ENCODE data around the gene MAN2C1.

The MAN2C1 gene

DNA sequence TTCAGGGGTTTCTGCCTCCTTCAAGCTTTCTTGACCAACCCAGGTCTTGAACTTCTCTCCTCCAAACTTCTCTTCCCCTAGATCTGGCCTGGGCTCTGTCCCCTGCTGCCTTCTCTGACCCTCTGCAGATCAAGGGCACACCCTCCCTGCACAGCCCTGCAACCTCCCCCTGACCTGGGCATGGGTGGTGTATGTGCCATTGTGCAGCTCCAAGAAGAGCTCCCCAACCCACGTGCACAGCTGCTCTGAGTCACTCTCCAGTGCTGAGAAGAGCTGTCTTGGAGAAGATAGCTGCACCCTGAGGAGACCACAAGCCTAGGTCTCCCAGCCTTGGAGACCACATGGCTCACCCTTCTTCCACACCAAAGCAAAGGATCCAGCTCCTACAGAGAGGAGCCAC, 8.0 kb downstream of the MAN2C1 start:
- FAIRE-seq (no peak), DNase-seq (ENCODE audit: insufficient read length) (no peak)
- TF ChIP-seq POLR2AphosphoS5 (IDR thresholded peaks at IDR 0.05; ENCODE audit: low read depth, low read length) (no peak), POLR2A (IDR thresholded peaks at IDR 0.05; ENCODE audit: low read depth, low read length) (no peak), TAF1 (IDR thresholded peaks at IDR 0.05; ENCODE audit: borderline replicate concordance, low read depth, low read length) (no peak)

DNA sequence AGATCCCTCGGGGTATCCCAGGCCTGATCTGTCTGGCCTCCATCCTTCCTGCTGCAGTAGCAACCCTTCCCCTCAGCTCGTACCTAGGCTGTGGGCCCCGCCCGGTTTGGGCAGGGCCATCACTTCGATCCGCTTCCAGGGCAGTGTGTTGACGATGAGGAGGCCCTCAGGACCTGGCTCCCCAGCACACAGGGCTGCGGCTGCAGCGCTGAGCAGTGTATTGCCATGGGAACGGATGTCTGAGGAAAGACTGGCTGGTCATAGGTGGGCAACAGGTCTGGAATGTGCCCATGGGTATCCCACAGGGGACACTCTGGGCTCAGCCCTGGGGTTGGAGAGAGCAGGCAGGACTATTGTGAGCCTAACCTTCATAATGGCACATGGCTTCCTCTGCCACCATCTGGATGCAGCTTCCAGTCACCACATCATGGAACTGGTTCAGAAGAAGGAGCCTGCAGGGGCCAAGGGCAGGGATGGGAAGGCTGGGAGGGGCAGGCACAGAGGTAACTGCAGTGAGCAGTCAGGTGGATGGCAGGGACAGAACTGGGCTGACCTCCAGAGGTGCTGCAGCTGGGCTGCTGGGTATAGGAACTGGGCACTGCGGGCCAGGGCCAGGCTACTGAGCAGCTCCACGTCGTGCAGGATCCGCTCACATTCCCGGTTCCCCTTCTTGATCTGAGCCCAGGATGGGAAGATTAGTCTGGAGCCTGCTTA, 8.7 kb downstream of the MAN2C1 start:
- FAIRE-seq (no peak), DNase-seq (ENCODE audit: insufficient read length) (no peak)
- TF ChIP-seq POLR2A (IDR thresholded peaks at IDR 0.05; ENCODE audit: low read depth, low read length) (no peak), TAF1 (IDR thresholded peaks at IDR 0.05; ENCODE audit: borderline replicate concordance, low read depth, low read length) (no peak), POLR2AphosphoS5 (IDR thresholded peaks at IDR 0.05; ENCODE audit: low read depth, low read length) (no peak; the same call in none of the 2 replicates)

DNA sequence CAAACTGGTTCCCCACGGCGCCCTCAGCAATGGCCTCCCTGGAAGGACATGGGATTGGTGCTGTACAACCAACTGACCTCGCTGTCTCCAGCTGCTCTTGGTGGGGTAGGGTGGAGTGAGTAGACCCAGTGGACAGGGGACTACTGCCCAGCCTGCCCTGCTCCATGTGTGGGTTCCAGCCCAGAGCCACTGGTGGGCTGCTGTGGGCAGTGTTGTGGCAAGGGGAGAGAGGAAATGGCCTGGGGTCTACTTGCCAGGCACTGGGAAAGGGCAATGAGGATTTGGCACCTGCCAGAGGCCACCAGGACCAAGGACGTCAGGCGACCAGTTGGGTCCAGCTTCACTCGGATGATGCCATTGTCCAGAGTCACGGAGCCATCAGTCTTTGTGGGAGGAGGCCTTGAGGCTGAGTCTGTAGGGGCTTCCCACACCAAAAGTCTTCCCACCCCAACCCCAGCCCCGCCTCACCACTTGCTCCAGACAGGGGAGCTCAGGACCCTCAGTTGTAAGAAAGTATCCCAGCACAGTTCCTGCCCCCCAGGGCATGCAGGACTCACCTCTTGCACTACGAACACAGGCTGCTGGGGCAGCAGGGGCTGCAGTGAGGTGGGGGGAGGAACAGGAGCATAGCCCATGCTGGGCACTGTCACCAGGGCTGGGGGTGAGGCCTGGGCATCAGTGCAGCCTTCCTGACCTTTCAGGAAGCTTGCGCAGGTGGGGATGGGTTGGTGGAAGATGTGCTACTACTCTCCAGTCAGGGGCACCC, 9.5 kb downstream of the MAN2C1 start:
- DNase-seq (ENCODE audit: insufficient read length) (no peak), FAIRE-seq (no peak)
- TF ChIP-seq POLR2A (IDR thresholded peaks at IDR 0.05; ENCODE audit: low read depth, low read length): no peak
- no peak for TF ChIP-seq TAF1 (IDR thresholded peaks at IDR 0.05; ENCODE audit: borderline replicate concordance, low read depth, low read length)
- no peak for TF ChIP-seq POLR2AphosphoS5 (IDR thresholded peaks at IDR 0.05; ENCODE audit: low read depth, low read length)

DNA sequence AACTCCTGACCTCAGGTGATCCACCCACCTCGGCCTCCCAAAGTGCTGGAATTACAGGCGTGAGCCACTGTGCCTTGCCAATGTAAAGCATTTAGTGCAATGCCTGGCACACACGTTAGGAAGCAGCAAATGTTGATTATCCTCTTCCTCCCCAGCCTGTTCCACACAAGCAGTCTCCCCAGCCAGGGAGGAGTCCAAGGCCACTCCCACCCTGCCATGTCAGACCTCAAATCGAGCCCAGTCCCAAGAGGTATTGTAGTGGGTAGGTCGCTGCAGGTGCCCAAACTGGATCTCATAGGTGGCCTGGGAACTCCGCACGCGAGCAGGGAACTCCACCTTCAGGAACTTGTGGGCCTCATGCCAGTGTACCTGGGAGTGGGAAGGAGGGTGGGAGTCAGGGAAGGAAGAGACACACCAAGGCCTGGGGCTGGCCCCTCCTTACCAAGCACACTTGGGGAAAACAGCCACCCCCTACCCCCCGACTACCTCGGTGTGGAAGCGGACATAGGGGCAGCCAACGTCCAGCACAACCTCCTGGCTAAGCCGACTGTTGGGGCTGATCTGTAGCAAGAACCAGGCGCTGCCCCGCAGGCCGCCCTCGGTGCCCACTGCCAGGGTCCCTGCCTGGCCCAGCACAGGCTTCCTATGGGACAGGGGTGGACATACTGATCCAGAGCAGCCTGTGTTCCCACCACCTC, 10.3 kb downstream of the MAN2C1 start:
- no peak for FAIRE-seq
- no peak for TF ChIP-seq POLR2A (IDR thresholded peaks at IDR 0.05; ENCODE audit: low read depth, low read length)
- no peak for TF ChIP-seq POLR2AphosphoS5 (IDR thresholded peaks at IDR 0.05; ENCODE audit: low read depth, low read length)
- no peak for TF ChIP-seq TAF1 (IDR thresholded peaks at IDR 0.05; ENCODE audit: borderline replicate concordance, low read depth, low read length)
- no peak for DNase-seq (ENCODE audit: insufficient read length)

DNA sequence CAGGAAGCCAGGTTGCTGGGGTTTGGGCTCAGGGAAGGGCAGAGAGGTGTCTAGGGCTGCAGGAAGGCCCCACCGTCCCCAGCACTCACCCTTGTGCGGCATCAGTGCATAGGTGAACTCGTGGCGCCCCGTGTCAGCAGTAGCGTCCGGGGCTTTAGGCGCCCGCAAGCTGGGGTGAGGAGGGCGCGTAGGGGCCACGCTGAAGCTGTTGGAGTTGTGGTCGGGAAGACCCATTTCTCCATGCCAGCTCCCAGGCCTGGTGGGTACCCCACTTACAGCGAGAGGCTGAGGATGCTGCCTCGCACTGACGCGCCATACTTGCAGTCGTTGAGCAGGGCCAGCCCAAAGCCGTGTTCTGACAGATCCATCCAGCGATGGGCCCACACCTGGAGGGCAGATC, 11.9 kb downstream of the MAN2C1 start:
- no peak for DNase-seq (ENCODE audit: insufficient read length)
- no peak for FAIRE-seq
- no peak for TF ChIP-seq POLR2A (IDR thresholded peaks at IDR 0.05; ENCODE audit: low read depth, low read length)
- TF ChIP-seq TAF1 (IDR thresholded peaks at IDR 0.05; ENCODE audit: borderline replicate concordance, low read depth, low read length): no peak
- TF ChIP-seq POLR2AphosphoS5 (IDR thresholded peaks at IDR 0.05; ENCODE audit: low read depth, low read length): no peak

DNA sequence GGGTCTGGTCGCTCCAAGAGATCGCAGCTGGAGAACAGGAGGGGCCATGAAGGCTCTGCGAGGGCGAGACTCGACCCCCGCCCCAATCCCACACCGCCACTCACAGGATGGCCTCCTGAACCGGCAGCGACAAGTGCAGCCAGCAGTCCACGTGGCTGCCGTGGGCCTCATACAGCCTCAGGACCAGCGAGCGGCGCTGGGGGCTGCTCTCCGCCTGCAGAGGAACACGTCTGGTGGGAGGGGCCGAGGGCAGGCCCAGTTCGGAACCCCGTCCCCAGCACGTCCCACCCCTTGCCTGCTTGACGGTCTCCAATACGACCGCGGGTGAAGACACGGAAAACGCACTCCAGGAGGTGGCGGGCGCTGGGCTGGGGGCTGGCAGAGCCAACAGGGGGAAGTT, 12.4 kb downstream of the MAN2C1 start:
- no peak for FAIRE-seq
- no peak for TF ChIP-seq POLR2AphosphoS5 (IDR thresholded peaks at IDR 0.05; ENCODE audit: low read depth, low read length)
- DNase-seq (ENCODE audit: insufficient read length): no peak

DNA sequence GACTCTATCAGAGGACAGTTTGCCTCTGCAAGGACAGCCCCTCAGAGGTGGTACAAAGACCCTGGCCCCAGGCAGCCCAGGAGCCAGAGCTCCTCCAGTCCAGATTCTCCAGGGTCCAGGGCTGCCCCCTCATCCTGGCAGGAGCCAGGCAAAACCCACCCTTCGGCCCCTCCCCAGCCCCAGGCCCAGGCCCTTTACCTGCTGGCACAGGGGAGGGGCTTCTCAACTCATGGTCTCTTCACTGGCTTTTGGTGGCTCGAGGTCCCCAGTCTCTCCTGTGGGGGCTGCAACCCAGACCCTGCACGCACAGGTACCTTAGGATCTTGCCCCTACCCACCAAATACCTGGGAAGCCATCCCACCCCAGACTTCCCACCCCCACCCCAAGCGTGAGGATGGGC, 13.0 kb downstream of the MAN2C1 start:
- FAIRE-seq (no peak), DNase-seq (ENCODE audit: insufficient read length) (no peak)
- no peak for TF ChIP-seq POLR2A (IDR thresholded peaks at IDR 0.05; ENCODE audit: low read depth, low read length)
- no peak for TF ChIP-seq POLR2AphosphoS5 (IDR thresholded peaks at IDR 0.05; ENCODE audit: low read depth, low read length)
- TF ChIP-seq TAF1 (IDR thresholded peaks at IDR 0.05; ENCODE audit: borderline replicate concordance, low read depth, low read length): no peak

DNA sequence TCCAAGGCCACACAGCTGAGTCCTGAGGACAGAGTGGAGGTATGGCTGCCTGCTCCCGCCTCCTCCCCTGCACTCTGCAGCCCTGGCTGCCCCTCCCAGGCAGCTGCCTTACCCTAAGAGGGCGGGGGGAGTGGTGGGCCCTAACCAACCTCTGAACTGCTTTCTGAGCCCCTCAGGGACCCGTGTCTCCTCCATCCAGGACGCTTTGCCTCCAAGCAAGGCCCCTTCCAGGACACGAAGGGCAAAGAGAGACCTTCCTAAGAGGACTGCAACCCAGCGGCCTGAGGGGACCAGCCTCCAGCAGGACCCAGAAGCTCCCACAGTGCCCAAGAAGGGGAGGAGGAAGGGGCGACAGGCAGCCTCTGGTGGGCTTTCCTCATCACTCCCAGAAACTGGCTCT, 14.0 kb downstream of the MAN2C1 start:
- TF ChIP-seq POLR2AphosphoS5 (IDR thresholded peaks at IDR 0.05; ENCODE audit: low read depth, low read length) (no peak), POLR2A (IDR thresholded peaks at IDR 0.05; ENCODE audit: low read depth, low read length) (no peak; the same call in 1 of the 2 replicates), TAF1 (IDR thresholded peaks at IDR 0.05; ENCODE audit: borderline replicate concordance, low read depth, low read length) (no peak)
- DNase-seq (ENCODE audit: insufficient read length) (no peak), FAIRE-seq (no peak)

DNA sequence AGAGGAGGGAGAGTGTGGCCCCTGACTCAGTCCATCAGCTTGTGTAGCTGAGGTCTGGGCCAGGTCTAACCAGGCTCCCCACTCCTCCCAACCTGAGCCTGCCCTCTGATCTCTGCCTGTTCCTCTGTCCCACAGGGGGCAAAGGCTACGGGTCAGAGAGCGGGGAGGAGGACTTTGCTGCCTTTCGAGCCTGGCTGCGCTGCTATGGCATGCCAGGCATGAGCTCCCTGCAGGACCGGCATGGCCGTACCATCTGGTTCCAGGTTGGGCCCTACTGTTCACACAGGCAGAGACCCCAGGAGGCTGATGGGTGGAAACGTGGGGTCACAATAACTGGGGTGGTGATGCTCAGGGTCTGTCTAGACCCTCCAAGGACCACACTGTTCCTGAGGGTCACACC, 14.8 kb downstream of the MAN2C1 start:
- FAIRE-seq (no peak), DNase-seq (ENCODE audit: insufficient read length) (peak; percentile 25)
- no peak; the same call in none of the 2 replicates for TF ChIP-seq POLR2AphosphoS5 (IDR thresholded peaks at IDR 0.05; ENCODE audit: low read depth, low read length)
- no peak for TF ChIP-seq POLR2A (IDR thresholded peaks at IDR 0.05; ENCODE audit: low read depth, low read length)
- TF ChIP-seq TAF1 (IDR thresholded peaks at IDR 0.05; ENCODE audit: borderline replicate concordance, low read depth, low read length): no peak

DNA sequence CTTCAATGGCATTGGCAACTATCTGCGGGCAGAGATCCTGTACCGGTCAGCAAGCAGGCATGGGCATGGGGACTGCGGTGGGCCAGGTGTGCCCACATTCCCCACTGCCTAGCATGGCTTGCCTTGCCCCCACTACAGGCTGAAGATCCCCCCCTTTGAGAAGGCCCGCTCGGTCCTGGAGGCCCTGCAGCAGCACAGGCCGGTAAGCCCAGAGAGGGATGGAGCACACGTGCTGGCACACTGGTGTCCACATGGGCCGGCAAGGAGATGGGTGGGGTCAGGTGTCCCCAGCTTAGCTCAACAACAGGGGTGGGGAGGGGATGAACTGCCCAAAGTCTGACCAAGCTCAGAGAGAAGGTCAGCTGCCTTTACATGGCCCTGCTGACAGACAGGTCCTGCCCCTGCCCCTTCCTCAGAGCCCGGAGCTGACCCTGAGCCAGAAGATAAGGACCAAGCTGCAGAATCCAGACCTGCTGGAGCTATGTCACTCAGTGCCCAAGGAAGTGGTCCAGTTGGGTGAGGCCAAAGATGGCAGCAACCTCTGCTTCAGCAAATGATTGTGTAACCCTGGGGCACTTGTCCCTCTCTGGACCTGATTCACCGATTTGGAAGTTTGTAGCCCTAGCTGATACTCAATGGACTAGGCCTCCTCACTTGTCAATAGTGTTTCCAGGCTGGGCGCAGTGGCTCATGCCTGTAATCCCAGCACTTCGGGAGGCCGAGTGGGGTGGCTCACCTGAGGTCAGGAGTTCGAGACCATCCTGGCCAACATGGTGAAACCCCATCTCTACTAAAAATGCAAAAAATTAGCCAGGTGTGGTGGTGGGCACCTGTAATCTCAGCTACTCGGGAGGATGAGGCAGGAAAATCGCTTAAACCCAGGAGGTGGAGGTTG, 16.0 kb downstream of the MAN2C1 start:
- FAIRE-seq (no peak), DNase-seq (ENCODE audit: insufficient read length) (no peak)
- no peak for TF ChIP-seq POLR2A (IDR thresholded peaks at IDR 0.05; ENCODE audit: low read depth, low read length)
- TF ChIP-seq TAF1 (IDR thresholded peaks at IDR 0.05; ENCODE audit: borderline replicate concordance, low read depth, low read length): no peak
- no peak for TF ChIP-seq POLR2AphosphoS5 (IDR thresholded peaks at IDR 0.05; ENCODE audit: low read depth, low read length)

All from GM12892 (cell line).